ENCODE data around the gene KRTAP12-1.
"Not testable (repeated sequence)": the region's sequence is repeated elsewhere in the genome, so short reads cannot be mapped to it uniquely, and the experiment has no call there.

The KRTAP12-1 gene

DNA sequence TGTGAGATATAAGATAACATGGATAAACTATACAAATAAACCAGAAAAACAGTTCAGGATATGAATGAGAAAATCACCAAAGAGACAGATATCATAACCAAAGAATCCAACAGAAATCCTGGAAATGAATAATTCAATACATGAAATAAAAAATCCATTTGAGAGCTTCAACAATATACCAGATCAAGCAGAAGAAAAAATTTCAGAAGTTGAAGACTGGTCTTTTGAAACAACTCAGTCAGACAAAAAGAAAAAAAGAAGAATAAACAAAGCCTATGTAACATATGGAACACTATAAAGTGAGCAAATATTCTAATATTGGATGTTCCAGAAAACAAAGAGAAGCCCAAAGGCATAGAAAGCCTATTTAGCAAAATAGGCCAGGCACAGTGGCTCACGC is 10.1 kb downstream of the KRTAP12-1 start:
- DNase-seq (ENCODE audit: insufficient read length, low spot score) (no peak), FAIRE-seq (no peak)

GRCh38 chr21:44670642-44671432 is 11.1 kb downstream of the KRTAP12-1 start:
- no peak for DNase-seq (ENCODE audit: insufficient read length, low spot score)
- FAIRE-seq: no peak

GRCh38 chr21:44667612-44668011 is 14.4 kb downstream of the KRTAP12-1 start:
- FAIRE-seq (no peak), DNase-seq (ENCODE audit: insufficient read length, low spot score) (no peak)

DNA sequence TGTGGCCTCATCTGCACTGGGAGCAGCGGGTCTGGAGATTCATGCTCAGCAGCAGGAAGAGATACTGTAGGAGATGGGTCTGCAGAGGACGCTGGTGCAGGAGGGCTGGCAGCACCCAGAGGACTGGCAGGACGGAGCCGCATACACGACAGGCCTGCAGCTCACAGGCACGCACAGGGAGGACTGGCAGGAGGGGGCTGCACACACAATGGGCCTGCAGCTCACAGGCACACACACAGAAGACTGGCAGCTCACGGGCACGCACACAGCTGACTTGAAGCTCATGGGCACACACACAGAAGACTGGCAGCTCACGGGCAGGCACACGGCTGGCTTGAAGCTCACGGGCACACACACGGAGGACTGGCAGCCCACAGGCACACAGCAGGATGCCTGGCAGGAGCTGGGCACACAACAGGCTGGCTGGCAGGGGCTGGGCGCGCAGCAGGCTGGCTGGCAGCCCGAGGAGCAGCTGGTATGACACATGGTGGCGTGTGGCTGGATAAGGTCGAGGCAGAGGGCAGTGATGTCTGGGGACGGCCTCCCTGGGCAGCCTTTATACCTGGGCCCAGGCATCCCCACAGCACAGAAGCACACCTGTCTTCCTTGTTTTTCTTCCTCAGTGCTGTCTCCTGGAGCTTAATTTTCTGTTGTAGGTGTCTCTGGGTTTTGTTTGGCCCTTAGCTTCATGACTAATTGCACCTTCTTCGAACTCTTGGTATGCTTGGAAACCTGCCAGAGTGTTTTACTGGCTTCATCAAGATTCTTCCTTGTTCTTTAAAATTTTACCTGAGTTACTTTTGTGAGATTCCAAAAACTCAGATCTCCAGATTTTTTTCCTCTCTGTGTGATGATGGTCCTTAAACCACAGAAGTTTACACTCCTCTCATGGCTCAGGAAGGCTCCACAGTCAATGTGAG is 15.3 kb downstream of the KRTAP12-1 start, which contains the start of gene KRTAP12-2:
Gene KRTAP12-2 (minus strand): TSS at position 527 of the 920 bp plus-strand sequence. CDS start 41 bp downstream, at position 486.
- FAIRE-seq (no peak), DNase-seq (ENCODE audit: insufficient read length, low spot score) (no peak)

GRCh38 chr21:44664691-44665090 is 17.3 kb downstream of the KRTAP12-1 start:
- DNase-seq (ENCODE audit: insufficient read length, low spot score) (no peak), FAIRE-seq (no peak)

GRCh38 chr21:44661567-44661966 is 20.4 kb downstream of the KRTAP12-1 start:
- not testable (repeated sequence) for FAIRE-seq; DNase-seq (ENCODE audit: insufficient read length, low spot score)

- no peak for FAIRE-seq
- no peak for DNase-seq (ENCODE audit: insufficient read length, low spot score)
Observed at GRCh38 chr21:44658913-44659595, 22.9 kb downstream of the KRTAP12-1 start.

- DNase-seq (ENCODE audit: insufficient read length, low spot score) (no peak), FAIRE-seq (no peak)
Observed at GRCh38 chr21:44658541-44658910, 23.4 kb downstream of the KRTAP12-1 start.

DNA sequence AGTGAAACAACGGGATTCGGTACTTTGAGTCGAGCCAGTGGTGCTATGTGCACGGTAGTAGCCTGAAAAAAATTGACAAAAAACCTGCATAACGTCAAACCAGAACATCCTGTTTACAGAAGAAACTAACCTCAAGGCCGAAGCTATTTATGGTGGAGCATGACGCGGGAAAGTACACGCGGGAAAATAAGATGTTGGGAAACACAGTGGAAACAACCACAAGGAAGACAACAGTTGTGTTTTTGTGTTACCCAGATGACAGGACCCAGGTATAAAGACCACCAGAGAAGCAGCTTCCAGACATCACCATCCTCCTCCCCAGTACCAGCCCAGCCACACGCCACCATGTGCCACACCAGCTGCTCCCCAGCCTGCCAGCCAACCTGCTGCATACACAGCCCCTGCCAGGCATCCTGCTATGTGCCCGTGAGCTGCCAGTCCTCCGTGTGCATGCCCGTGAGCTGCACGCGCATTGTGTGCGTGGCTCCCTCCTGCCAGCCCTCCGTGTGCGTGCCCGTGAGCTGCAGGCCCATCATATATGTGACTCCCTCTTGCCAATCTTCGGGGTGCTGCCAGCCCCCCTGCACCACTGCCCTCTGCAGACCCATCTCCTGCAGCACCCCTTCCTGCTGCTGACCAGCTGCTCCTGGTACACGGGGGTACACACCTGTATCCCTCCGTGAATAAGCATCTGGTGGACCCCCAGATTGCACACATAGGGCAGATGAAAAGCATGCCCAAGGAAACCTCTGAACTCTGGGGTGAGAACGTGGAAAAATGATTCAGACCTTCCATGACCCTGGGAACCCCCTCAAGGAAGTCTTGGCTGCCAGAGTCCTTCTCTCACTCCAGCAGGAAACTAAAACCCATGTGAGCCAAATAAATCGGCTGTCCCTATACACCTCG is 24.1 kb downstream of the KRTAP12-1 start, which contains the start of gene KRTAP12-3:
Gene KRTAP12-3 (plus strand): TSS at position 298 of the 906 bp plus-strand sequence. CDS start 48 bp downstream, at position 346.
- no peak for DNase-seq (ENCODE audit: insufficient read length, low spot score)
- FAIRE-seq: no peak

GRCh38 chr21:44656868-44657267 is 25.1 kb downstream of the KRTAP12-1 start:
- DNase-seq (ENCODE audit: insufficient read length, low spot score): no peak
- FAIRE-seq: no peak

GRCh38 chr21:44654576-44655175 is 27.3 kb downstream of the KRTAP12-1 start, which contains the start of gene KRTAP12-4:
Gene KRTAP12-4 (minus strand): TSS chr21:44654659. CDS start chr21:44654614, 45 bp downstream.
- no peak for DNase-seq (ENCODE audit: insufficient read length, low spot score)
- FAIRE-seq: no peak

DNA sequence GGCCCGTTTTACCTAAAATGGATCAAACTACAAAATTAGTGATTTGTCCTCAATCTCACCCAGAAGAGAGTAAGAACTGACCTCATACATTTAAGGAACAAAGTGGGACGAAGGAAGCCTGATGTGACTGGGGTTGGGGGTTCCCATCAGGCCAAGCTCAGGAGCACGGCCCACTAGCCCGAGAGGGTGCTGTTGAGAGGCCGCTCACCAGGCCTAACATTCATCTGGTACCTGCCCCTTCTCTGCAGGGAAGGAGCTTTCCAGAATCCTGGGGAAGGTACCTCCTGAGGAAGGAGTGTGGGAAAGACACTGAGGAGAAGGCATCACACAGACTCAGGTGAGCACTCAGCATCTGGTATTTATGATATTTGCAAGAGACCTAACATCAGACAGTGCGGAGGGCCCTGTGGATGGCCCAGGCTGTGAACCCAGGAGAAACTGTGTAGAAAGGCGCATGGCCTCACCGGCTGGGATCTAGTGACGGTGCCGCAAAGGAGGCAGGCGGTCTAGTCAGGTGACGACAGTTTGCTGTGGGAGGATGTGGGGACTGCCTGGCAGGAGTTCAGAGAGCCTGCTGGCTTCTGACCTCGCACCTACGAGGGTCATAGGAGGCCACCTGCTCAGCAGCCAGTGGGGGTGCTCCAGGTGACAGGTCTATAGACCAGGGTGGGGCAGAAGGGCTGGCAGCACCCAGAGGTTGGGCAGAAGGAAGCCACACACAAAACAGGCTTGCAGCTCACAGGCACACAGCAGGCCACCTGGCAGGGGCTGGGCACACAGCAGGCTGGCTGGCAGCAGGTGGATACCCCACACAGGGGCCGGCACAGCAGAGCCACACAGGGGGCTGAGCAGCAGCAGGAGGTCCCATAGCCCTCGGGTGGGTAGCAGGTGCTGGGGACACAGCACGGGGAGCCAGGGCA is 28.0 kb downstream of the KRTAP12-1 start:
- FAIRE-seq (no peak), DNase-seq (ENCODE audit: insufficient read length, low spot score) (no peak)

- no peak for DNase-seq (ENCODE audit: insufficient read length, low spot score)
- FAIRE-seq: no peak
Observed at GRCh38 chr21:44653123-44653522, 28.8 kb downstream of the KRTAP12-1 start.

GRCh38 chr21:44650973-44651675 is 30.8 kb downstream of the KRTAP12-1 start:
- FAIRE-seq: no peak
- no peak for DNase-seq (ENCODE audit: insufficient read length, low spot score)

GRCh38 chr21:44650265-44650972 is 31.5 kb downstream of the KRTAP12-1 start:
- FAIRE-seq (no peak), DNase-seq (ENCODE audit: insufficient read length, low spot score) (no peak)

DNA sequence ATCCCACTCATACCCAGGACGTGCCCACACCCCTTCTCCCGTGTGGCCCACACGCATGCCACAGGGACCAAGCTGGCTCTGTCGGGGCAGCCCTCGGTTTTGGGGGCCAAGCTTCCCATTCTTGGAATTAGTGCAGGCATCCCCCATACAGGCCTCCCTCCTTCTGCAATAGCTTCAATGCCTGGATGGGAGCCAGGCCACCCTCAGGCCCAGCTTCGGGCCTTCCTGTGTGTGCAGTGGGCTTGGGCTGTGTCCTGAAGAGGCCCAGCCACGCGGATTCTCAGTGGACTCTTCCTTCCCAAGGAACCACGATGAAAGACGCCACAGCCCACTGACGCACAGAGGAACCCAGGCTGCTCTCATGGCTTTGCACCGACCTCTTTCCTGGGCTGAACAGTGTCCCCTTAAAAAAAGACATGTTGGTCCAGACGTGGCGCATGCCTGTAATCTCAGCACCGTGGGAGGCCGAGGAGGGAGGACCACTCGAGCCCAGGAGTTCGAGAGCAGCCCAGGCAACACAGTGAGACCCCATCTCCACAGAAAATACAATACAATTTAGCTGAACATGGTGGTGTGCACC is 32.4 kb downstream of the KRTAP12-1 start:
- FAIRE-seq (no peak), DNase-seq (ENCODE audit: insufficient read length, low spot score) (no peak)
